ENCODE data around the gene TMEM147. TPM values are rescaled to one million over a fixed set of nuclear protein-coding genes. Genes with fewer than 3 reads are reported as not detected.
A peak's percentile ranks its signal among the peaks of the same experiment; 100 is the strongest.

TMEM147 gene
- total and polyA plus RNA-seq, 2 of the 13 experiments (the other 11 are each of a cell fraction or from before 2014, with no cell fraction given), result 141 to 176 TPM

DNA sequence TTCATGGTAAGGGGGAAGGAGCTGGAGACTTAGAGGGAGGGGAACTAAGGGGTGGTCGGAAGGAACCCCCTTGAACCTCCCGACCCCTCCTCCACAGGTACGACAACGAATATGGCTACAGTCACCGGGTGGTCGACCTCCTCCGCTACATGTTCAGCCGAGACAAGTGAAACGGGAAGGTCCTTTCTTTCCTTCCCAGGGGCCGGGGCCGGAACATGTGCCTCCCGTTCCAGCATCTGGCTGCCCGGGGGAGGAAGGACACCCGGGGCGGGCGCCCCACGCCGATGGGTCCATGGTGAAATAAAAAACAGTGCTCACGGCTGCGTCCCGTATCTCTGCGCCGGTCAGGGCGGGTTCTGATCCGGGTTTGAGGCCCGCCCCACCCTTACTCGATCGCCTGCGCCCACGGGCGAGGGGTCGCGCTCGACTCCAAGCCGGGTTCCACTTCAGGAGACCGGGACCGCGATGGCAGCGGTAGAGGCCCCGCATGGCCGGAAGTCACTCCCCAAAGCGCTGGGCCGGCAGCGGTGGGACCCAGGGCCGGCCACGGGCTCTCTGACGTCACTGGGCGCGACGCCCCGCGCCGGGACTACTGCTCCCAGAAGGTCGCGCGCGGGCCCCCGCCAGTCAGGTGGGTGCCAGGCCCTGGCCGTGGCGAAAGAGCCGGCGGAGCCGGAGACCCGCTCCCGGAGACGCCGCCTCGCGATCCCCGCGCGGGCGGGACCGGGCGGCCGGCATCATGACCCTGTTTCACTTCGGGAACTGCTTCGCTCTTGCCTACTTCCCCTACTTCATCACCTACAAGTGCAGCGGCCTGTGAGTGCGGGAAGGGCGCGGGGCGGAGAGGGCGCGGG, at the start of gene TMEM147 (continued):
- peak; percentile 33; the same call in 1 of the 2 replicates for TF ChIP-seq ZNF614 (CRISPR knock-in tag; IDR thresholded peaks at IDR 0.05; ENCODE audit: borderline replicate concordance)
- TF ChIP-seq NR2C2 (CRISPR knock-in tag; IDR thresholded peaks at IDR 0.05; ENCODE audit: borderline replicate concordance), result peak; percentile 74
- no peak for TF ChIP-seq ZSCAN22 (CRISPR knock-in tag; IDR thresholded peaks at IDR 0.05)
- peak; percentile 85 for TF ChIP-seq ATF7-NPFF (CRISPR knock-in tag; IDR thresholded peaks at IDR 0.05; ENCODE audit: low read depth)
- no peak for TF ChIP-seq ONECUT2 (CRISPR knock-in tag; IDR thresholded peaks at IDR 0.05)
- TF ChIP-seq ZNF766 (CRISPR knock-in tag; IDR thresholded peaks at IDR 0.05; ENCODE audit: borderline replicate concordance), result 0 out of 2 replicates have a peak, but pooled peaks have one; percentile 31
- TF ChIP-seq IKZF4 (CRISPR knock-in tag; IDR thresholded peaks at IDR 0.05; ENCODE audit: borderline replicate concordance, low read depth, not compliant biosample characterization), result peak; percentile 48
- TF ChIP-seq ZSCAN31 (CRISPR knock-in tag; IDR thresholded peaks at IDR 0.05; ENCODE audit: low read depth), result peak; percentile 81; the same call in 1 of the 2 replicates
- TF ChIP-seq ZNF687 (CRISPR knock-in tag; IDR thresholded peaks at IDR 0.05), result peak; percentile 93
- TF ChIP-seq SRSF1 (optimal IDR thresholded peaks at IDR 0.05; ENCODE audit: low read depth, low read length), result no peak
- TF ChIP-seq POLR2AphosphoS5 (IDR thresholded peaks at IDR 0.05; ENCODE audit: low read depth, low read length), result peak; percentile 77
- TF ChIP-seq ZNF382 (CRISPR knock-in tag; IDR thresholded peaks at IDR 0.05; ENCODE audit: borderline replicate concordance), result no peak
- no peak; the same call in 1 of the 2 replicates for TF ChIP-seq ZNF430 (CRISPR knock-in tag; IDR thresholded peaks at IDR 0.05)
- TF ChIP-seq ZSCAN21 (CRISPR knock-in tag; IDR thresholded peaks at IDR 0.05; ENCODE audit: borderline replicate concordance), result peak; percentile 52; the same call in 1 of the 2 replicates
- no peak for TF ChIP-seq ZNF672 (CRISPR knock-in tag; IDR thresholded peaks at IDR 0.05)
- no peak for TF ChIP-seq MTF2 (CRISPR knock-in tag; IDR thresholded peaks at IDR 0.05; ENCODE audit: borderline replicate concordance)
- peak; percentile 34; the same call in 1 of the 2 replicates for TF ChIP-seq RELA (CRISPR knock-in tag; IDR thresholded peaks at IDR 0.05)
- peak; percentile 99 for TF ChIP-seq CREB1 (IDR thresholded peaks at IDR 0.05)
- peak; percentile 96 for TF ChIP-seq CREB1 (CRISPR knock-in tag; IDR thresholded peaks at IDR 0.05)
- TF ChIP-seq, protein P1, sequence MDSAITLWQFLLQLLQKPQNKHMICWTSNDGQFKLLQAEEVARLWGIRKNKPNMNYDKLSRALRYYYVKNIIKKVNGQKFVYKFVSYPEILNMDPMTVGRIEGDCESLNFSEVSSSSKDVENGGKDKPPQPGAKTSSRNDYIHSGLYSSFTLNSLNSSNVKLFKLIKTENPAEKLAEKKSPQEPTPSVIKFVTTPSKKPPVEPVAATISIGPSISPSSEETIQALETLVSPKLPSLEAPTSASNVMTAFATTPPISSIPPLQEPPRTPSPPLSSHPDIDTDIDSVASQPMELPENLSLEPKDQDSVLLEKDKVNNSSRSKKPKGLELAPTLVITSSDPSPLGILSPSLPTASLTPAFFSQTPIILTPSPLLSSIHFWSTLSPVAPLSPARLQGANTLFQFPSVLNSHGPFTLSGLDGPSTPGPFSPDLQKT (CRISPR knock-in tag; IDR thresholded peaks at IDR 0.05; ENCODE audit: borderline replicate concordance), result peak; percentile 83; the same call in 1 of the 2 replicates
- no peak for TF ChIP-seq ATRX (CRISPR knock-in tag; IDR thresholded peaks at IDR 0.05; ENCODE audit: borderline replicate concordance)
- TF ChIP-seq SRSF4 (IDR thresholded peaks at IDR 0.05; ENCODE audit: low read depth, low read length, poor library complexity, severe bottlenecking), result no peak
- TF ChIP-seq CAMTA2 (CRISPR knock-in tag; IDR thresholded peaks at IDR 0.05; ENCODE audit: borderline replicate concordance), result no peak
- TF ChIP-seq KAT2B (IDR thresholded peaks at IDR 0.05; ENCODE audit: borderline replicate concordance, low read depth, low read length), result no peak

Measured in HepG2 (cell line).